Fibroblast of mammary gland (primary cell): Measurements from ENCODE around the gene DTHD1.

Experiments used
- DNase-seq: peaks from one replicate; pipeline ENCODE4 v3.0.0-alpha.2; 2010; ENCODE audit warnings: low read depth
- H3K4me3 ChIP-seq: 2 replicates; pipeline ENCODE4 v1.5.1; 2011; ENCODE audit warnings: low read depth, mild to moderate bottlenecking, low read length, moderate library complexity; ENCODE audit not compliant: control insufficient read depth
- TF ChIP-seq, protein P1 (sequence below): conservative IDR thresholded peaks from 2 replicates; pipeline ENCODE4 v1.5.1; 2011; ENCODE audit warnings: low read depth, low read length, inconsistent platforms; ENCODE audit not compliant: control insufficient read depth, insufficient read depth

Gene DTHD1

DNA sequence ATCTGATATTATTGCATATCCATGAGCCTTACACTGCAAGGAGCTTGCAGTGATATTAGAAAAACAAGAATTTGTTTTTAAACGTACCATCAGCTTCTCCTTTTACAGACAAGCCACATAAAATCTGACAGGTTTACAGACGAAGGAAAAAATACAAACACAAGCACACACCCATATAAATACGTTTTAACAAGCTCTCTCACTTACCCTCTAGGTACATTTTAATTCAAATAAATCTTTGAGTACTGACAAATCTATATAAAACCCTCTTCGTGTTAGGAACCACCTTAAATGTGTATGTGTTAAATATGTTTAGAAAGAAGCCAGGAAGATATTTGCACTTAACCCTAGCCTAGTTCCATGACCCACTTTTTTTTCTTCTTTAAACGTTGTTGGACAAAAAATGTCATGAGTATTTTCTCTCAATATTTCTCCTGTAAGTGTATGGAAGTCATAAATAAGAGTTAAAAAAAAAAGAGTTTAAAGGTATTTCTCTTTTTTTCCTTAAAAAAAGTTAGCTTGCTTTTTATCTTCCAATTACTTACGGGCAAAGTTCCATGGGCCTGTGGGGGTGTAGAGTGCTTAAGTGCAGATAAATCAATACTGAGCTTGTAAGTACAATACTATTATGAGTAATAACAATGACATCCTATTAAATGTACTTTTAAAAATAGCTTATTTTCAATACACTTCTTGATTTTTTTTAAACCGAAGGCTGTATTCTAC, 38.6 kb upstream of the DTHD1 start:
- H3K4me3 ChIP-seq = no peak overlapping the region
- TF ChIP-seq, protein P1, sequence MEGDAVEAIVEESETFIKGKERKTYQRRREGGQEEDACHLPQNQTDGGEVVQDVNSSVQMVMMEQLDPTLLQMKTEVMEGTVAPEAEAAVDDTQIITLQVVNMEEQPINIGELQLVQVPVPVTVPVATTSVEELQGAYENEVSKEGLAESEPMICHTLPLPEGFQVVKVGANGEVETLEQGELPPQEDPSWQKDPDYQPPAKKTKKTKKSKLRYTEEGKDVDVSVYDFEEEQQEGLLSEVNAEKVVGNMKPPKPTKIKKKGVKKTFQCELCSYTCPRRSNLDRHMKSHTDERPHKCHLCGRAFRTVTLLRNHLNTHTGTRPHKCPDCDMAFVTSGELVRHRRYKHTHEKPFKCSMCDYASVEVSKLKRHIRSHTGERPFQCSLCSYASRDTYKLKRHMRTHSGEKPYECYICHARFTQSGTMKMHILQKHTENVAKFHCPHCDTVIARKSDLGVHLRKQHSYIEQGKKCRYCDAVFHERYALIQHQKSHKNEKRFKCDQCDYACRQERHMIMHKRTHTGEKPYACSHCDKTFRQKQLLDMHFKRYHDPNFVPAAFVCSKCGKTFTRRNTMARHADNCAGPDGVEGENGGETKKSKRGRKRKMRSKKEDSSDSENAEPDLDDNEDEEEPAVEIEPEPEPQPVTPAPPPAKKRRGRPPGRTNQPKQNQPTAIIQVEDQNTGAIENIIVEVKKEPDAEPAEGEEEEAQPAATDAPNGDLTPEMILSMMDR = no peak
- DNase-seq = no peak

DNA sequence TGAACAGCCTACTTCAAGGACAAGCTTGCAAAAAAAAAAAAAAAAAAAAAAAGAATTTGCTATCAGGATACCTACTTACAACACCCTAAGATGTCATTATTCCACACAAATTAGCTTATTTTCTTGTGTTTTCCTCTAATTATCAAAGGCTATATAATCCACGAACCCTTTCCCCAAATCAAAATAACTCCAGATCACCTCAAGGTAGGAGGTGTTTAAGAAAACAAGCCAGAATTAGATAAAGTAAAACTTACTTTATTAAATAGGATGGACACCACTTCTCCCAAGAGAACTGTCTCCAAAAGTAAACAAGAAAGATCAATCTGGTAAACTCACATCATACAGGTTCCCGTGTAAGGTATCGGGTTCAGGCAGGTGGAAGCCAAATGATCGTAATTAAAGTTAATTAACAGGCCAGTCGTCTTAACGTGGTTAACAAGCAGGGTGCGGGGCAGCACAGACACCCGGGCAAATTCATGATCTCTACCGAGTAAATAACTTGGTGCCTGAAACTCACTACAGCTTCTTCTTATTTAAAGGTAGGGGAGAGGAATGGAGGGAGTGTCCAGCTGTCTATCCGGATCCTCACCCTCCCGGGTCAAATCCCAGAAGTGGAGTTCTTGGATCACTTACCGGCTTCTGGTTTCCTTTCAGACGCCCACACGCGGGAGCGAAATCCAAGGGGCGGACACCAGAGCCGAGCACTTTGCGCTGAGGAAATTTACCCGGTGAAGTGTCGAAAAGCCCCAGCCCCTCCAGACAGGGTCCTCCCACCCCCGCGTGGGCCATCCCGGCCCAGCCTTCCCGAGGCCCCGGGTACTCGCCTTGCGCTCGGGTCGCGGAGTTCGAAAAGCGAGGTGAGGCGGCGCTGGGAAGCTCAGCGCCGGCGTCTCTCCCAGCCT, 37.8 kb upstream of the DTHD1 start:
- peak; percentile 20 for DNase-seq
- TF ChIP-seq, protein P1 = no peak
- peak overlapping the region; percentile 45 for H3K4me3 ChIP-seq

DNA sequence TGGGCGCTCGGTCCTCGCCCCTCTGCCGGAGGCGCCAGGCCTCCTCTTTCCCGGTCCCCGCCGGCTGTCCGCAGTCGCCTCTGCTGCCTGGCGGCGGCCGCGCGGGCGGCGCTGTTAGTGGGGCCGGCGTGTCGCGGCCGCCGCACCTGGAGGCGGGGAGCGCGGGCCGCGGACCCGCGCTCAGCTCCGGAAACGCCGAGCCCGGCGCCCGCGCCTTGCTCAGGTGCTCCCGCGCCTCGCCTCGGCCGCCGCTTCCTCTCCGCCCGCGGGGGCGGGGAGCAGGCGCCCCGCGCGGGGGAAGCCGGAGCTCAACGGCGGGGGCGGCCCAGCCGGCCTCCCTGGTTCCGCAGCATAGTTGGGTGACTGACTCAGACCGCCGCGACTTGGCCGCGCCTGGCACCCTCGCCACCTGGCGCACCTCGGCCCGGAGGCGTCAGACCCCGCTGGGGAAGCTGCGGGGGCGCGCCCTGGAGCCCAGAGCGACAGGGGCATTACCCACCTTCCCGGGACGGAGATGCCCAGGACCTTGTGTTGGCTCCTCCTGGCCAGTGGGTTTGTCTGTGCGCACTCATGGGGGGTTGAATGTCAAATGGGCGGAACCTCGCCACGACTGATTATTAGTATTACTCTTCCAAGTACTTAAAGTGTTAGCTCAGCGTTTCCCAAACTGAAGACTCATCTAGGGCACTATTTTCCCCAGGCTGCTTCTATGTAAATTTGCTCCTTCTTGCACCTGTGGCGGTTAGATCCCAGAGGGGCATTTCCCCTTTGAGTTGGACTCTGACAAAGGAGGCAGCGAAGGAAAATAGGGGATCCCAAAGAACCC, 36.9 kb upstream of the DTHD1 start, which contains the start of gene ARAP2:
TSS of gene ARAP2 (minus strand) at position 258 of the 826 bp plus-strand sequence. CDS start 15,028 bp downstream, outside the sequence.
- DNase-seq = peak; percentile 11
- peak within 1 kb of the TSS; percentile 45 for H3K4me3 ChIP-seq
- TF ChIP-seq, protein P1 = no peak

DNA sequence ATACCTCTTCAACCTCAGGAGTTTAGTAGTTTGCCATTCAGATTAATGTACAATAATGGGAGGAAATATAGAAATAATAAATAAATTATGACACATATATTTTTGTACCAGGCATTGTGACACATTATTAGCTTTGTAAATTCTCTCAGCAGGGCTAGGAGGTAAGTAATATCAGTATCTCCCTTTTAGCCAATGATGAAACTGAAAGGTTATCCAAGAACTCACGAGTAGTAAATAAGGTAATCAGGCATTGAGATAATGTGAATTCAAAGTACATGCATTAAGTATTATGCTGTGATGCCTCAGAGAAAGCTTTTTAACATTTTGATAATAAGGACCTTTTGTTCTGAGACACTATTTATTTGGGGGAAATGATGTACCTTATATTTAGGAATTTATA, 31.8 kb upstream of the DTHD1 start:
- TF ChIP-seq, protein P1 = no peak
- H3K4me3 ChIP-seq = no peak overlapping the region
- DNase-seq = no peak

DNA sequence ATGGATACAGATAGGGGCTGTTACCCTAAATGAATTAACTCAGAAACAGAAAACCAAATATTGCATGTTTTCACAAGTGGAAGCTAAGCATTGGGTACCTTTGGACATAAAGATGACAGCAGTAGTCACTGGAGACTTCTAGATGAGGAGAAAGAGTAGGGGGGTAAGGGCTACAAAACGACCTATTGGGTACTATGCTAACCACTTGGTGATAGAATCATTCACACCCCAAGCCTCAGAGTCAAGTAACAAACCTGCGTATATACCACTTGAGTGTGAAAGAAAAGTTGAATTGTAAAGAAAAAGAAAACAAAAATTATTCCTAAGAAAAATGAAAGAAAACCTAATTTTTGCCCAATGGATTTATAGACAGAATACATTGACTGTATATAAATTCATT, 29.4 kb upstream of the DTHD1 start:
- TF ChIP-seq, protein P1 = no peak
- DNase-seq = no peak
- no peak overlapping the region for H3K4me3 ChIP-seq

DNA sequence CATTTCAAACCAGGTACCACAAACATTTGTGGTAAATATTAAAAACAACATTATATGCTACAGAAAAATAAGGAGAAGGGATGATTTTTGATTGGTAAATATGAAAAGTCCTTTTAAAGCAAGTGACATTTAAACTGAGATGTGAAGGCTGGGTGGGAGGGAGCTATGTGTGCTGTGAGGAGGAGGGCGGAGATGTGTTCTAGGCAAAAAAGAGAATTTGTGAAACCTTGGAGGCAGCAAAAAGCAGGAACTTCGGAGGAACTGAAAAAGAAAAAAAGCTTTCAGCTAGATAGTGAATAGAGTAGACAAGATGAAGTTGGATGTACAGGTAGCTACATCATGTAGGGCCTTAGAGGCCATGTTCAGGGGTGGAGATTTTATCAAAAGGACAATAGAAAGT, 27.0 kb upstream of the DTHD1 start:
- DNase-seq = no peak
- TF ChIP-seq, protein P1 = no peak
- no peak overlapping the region for H3K4me3 ChIP-seq
